NCI-H146 treated with DMSO at 0.1 percent for 48 hours (cell line): ENCODE measurements around the gene PIAS2.
"Not testable (repeated sequence)": the region's sequence is repeated elsewhere in the genome, so short reads cannot be mapped to it uniquely, and the experiment has no call there.

Source experiments
- DNase-seq: peaks from one replicate; lab custom pipeline; 2025; ENCODE audit not compliant: unreplicated experiment; lab: John Stamatoyannopoulos, UW

PIAS2 gene

DNA sequence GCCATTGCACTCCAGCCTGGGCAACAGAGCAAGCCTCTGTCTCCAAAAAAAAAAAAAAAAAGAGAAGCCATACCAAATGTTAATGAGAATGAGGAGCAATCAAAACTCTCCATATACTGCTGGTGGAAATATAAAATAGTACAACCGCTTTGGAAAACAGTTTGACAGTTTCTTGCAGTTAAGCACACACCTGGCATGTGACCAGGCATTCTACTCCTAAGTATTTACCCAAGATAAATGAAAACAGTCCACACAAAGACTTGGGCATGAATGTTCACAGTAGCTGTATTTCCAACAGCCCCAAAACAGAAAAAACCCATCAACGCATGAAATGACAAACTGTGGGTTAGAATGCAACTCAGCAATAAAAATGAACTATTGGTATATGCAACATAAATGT, 84.5 kb downstream of the PIAS2 start:
- DNase-seq: no peak

DNA sequence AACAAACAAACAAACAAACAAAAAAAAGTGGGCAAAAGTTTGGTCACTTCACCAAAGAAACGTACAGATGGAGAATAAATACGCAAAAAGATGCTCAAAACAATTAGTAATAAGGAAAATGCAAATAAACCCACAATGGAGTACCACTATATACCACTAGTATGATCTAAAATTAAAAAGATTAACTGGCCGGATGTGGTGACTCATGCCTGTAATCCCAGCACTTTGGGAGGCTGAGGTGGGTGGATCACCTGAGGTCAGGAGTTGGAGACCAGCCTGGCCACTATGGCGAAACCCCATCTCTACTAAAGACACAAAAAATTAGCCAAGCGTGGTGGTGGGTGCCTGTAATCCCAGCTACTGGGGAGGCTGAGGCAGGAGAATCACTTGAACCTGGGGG, 84.9 kb downstream of the PIAS2 start:
- not testable (repeated sequence) for DNase-seq

DNA sequence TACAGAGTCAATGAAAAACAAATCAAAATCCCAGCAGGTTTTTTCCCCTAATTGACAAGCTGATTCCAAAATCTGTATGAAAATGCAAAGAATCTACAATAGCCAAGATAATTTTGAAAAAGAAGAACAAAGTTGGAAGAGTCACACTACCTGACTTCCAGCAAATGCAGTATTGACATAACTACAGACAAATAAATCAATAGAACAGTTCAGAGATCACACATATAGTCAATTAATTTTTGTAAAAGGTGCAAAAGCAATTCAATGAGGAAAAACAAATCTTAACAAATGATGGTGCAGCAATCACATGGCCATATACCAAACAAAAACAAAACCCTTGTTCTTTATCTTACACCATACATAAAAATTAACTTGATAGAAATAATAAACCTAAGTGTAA, 85.9 kb downstream of the PIAS2 start:
- no peak for DNase-seq

DNA sequence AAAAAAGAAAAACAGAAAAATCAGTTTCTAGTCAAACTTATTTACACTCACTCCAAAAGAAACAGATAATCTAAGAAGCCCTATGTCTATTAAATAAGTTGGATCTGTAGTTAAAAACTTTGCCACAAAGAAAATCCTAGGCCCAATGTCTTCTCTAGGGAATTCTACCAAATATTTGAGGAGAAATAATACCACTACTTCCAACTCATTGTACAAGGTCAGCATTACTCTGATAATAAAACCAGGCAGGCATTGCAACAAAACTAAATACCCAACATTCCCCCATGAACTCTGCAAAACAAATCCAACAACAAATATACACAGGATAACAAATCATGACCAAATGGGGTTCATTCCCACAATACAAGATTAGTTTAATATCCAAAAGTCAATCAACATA, 86.7 kb downstream of the PIAS2 start:
- DNase-seq: no peak

DNA sequence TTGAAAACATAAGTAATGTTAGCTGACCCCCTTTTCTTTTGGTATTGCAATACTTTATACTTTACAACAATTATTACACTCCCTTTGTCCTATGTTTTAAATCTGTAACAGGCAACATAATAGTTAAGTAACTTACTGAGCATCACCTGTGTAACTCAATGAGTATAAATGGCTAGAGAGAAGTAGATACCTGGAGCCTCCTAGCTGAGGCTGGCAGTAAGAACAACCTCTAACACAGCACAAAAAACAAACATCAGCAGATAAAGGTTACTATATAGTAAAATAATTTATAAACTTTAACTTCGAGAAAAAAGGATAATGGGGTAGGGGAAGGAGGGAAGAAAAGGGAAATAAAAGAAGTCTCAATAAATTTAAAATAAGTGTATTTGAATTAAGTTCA, 87.4 kb downstream of the PIAS2 start:
- no peak for DNase-seq

DNA sequence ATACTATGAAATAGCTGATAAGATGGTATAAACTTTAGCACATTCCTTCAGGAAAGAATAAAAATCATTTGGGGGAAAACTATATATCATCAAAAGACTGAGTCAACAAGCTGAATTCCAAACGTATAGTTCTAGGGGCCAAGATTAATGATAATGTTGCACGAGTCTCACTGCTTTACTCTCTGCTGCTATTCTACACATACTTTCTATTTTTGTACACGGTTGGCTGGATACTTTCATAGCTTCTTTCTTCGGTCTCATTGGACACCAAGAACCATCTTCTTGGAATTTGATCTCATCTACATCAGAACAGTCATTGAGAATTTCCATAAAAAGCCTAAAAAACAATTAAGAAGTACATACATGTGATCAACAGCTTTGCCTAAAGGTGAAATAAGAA, 87.8 kb downstream of the PIAS2 start:
- DNase-seq: no peak

DNA sequence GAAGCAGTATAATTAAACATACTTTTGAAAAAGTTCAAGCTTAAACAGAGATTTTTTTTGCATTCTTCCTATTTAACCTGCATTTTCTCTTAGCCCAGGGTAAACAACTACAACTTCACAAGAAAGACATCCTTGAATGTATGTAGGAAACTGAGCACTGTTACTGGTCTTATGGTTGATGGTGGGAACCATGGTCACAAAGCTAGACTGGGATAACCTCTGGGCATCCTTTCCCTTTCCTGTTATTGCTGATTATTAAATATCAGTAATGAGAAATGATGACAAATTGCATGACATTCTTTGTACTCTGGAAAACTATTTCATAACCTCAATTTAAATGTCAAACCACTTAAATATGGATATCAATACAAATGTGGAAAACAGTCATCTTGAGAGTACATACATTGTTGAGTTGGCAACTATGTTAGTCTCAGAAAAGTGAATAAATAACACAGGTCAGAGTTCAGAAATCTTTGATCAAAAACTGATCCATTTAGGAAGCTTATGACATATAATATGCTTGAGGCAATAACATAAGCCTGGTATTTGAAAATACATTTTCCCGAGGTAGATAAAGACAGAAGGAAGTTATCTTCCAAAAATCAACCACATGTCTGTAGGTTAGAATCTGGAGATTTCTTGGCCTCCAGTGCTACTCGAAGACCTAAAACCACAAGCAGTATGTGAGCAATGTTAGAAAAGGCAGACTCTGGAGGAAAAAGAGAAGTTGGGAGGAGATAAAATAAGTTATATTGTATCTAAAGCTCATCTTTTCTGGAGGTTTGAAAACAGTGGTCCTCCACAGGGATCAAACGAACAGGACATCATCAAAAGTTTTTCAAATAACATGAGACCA, 95.2 kb downstream of the PIAS2 start:
- no peak for DNase-seq

DNA sequence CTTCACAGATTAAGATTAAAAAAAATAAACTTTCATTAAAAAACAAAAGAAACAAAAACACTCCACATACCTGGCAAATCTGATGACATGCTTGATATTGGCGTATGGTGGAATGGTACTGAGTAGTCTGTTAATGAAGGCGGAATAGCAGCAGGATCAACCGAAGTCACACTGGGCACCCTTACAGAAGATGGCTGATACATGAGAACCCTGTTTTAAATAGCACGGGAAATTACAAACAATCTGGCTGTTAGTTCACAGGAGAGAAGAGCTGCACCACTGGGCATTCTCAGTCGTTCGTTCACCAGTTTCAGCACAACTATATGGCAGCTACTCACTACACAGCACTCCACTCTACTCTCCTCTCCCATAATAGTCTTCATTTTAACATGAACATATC, 96.4 kb downstream of the PIAS2 start:
- DNase-seq: no peak

DNA sequence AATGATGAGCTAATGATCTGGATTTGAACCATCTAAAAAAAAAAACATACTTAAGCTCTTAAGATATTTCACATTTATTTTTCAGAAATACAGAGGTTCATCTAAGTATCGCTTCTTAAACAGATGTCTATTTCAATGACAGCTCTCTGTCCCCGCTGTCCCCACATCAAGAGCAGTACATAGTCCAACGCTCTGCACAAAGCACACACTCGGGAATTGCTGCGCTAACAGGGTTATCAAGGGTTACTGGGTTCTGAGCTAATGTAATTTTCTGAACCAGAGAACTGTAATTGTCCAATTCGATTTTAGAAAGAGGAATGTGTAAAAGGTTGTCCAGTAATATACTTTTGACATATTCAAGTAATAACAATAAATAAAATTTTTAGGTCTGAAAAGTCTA, 101.6 kb downstream of the PIAS2 start:
- DNase-seq: no peak

DNA sequence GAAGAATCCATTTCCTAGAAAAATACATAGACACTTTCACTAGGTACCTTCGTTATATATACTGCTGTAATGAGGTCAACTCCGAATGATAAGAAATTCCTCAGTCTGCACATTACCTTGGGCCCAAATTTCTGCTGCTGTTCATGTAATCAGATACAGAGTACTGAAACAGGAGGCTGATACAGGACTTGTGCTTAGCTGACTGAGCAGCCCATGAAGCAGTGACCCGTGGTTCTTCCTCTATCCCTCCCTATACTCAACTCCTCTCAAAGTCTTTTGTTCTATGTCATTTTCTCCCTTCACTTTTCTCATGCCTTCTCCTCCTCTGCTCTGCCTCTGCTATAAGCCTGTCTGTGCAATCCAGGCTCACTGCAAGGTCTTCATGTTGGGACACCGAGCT, 102.9 kb downstream of the PIAS2 start:
- DNase-seq: no peak

DNA sequence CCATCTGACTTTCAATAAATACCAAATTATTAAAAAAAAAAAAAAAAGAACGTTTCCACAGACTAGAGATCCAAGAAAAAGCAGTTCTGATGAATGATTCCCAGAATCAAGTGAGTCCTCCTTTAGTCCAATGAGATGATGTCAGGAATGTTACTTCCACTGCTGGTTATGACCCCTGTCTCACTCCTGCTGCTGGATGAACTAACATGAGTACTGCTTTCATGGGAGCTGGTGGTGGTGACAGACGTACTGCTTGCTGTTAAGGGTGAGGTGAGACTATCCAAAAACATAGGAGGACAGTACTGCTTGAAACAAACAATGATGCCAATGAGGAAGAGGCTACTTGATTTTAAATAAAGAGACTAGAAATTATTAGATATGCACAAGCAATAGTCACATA, 105.0 kb downstream of the PIAS2 start:
- no peak for DNase-seq

DNA sequence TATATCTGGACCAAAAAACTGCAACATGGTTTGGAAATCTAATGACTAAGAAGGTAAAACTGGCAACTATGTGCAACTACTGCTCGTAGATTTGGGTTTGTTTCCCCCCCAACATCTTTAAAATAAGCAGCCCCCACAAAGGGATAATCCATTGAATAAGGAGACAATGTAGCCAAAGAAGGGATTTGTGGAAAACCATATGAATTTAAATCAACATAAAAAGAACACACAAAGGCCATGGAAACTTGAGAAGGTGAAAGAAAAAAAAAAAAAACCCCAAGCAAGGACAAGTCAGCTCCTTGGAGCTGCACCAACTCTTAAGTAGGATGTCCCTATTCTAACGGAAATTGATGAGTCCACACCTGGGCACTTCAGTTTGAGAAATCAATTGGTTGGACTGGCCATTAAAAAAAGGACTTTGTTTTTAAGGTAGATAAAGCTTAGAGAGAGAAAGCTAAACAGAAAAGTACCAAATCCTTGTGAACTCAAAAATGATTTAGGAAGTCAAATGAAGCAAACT, 106.8 kb downstream of the PIAS2 start:
- no peak for DNase-seq

DNA sequence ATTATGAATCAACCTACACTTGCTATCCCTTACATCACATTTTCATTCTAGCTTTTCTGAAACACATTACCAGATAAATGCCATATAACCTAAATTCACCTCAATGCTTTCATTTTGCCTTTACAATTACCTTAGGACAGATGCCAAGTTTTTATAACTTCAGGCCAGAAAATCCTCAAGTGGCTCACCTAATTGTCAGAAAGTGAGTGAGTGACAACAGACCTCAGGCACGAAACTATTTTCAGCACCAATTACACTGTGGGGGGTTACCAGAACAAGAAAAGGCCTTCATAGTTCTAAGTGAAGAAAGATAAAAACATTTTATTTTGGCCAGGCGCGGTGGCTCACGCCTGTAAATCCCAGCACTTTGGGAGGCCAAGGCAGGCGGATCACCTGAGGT, 108.2 kb downstream of the PIAS2 start:
- no peak for DNase-seq

DNA sequence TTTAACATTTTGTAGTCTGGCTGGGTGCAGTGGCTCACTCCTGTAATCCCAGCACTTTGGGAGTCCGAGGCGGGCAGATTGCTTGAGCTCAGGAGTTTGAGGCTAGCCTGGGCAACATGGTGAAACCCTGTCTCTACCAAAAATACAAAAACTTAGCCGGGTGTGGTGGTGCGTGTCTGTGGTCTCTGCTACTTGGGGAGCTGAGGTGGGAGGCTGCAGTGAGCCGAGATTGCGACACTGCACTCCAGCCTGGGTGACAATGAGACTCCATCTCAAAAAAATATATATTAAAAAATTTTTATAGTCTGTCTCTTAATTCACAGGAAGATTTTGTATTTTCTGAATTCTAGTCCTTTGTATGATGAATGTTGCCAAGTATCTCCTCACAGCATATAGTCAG, 121.4 kb downstream of the PIAS2 start:
- DNase-seq: not testable (repeated sequence)

DNA sequence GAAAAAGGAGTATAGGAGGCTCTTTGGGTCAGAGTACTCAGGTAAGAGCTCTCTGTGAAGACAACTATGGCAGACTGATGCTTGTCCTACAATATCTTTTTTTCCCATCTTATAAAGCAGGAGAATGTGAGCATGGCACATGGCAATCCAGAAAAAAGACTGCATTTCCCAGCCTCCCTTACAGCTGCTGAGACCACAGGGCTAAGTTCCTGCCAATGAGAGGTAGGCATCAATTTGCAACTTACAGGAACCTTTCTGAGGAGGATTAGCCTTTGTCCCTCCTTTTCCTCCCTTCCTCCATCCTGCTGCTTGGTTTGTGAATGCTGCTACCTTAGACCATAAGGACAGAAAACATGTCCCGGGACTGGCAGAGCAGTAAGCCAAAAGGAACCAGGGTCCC, 122.7 kb downstream of the PIAS2 start:
- no peak for DNase-seq

DNA sequence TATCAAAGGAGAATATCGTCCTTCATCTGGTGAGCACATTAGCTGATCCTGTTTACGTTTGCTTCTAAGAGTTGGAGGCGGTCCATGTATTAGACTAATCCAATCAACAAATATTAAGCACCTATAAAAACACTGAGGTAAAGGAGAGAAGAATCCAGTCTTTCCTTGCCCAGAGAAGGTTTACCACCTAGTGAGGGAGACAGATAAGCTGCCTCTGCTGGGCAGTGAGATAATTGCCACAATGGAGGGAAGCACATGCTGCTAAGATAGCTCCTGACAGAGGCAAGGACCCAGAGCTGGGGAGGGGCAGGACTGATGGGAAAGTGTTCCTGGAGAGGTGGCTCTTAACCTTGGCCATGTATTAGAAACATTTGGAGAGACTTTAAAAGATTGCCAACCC, 123.7 kb downstream of the PIAS2 start:
- no peak for DNase-seq

DNA sequence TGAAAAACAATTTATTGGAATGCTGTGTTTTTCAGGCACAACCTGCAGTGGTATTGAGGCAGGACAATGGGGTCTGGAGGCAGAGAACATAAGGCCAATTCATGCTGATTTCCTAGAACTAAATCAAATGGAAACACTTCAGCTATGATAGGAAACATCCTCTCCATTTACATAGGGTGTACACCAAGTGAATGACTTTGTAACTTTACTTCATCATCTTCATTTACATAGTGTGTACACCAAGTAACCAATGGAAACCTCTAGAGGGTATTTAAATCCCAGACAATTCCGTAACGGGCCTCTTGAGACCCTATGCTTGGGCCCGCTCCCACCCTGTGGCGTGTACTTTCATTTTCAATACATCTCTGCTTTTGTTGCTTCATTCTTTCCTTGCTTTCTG, 128.2 kb downstream of the PIAS2 start:
- no peak for DNase-seq

DNA sequence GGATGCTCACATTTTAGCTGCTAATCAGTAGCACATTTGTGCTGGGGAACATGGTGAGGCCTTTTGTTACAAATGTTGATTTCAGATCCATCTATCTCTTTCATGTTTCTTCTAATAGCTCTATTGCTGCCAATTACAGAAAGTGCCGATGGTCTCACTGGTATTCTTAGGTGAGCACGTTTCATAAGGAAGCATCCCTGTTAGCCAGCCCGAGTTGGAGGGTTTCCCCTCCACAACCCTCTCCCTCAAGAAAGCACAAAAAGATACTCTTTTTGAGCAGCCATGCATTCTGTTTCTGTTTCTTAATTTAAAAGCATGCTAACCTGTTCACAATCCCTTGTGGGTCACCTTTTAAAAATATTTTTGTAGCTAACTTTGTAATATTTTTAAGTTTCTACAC, 129.6 kb downstream of the PIAS2 start:
- no peak for DNase-seq

DNA sequence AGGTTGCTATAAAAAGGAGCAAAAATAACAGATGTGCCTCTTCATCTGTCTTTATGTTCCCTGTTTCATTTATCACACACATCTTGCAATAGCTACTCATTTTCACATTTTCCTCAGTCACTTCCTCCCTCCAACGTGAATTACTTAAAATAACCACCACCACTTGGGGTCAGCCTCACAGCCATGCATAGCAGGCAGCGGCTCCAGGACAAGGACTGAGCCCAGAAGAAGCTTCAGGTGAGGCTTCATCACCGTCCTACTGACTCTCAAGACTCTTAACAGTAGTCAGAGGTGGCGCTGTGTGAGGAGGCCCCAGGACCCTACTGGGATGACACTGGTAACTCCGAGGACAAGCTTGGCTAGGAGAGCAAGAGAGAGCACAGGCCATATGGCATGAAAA, 144.9 kb downstream of the PIAS2 start:
- DNase-seq: no peak

DNA sequence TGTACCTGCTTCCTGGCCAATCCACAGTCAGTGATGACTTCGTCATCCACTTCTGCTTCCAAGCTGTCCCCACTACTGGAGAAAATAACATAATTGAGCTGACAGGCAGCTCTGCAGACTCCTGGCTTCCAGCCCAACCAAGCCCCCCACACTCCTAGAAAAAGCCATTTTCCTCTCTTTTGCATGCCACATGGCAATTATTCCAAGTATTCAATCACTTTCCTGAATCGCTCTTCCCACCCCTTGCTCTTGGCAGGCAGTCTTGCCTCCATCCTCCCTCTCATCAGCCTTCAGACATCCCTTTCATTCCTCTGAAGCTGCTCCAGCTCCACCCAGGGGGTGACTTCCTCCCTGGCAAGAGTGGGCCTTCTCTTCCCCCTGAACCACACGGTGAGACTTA, 146.2 kb downstream of the PIAS2 start:
- no peak for DNase-seq

DNA sequence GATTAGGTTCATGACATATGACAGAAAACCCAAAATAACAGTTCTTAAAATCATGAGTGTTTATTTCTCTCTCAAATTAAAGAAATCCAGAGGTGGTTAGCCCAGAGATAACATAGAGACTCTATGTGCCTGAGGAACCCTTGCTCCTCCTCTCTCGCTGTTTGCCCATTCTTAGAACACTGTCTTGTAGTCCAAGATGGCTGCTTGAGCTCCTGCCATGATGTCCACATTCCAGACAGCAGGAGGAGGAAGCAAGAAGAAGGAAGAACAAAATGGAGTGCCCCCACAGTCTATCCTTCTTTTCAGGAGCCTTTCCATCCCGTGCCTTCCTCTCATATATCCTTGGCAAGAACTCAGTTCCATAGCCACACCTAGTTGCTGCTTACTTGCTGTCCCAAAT, 146.6 kb downstream of the PIAS2 start:
- DNase-seq: no peak

DNA sequence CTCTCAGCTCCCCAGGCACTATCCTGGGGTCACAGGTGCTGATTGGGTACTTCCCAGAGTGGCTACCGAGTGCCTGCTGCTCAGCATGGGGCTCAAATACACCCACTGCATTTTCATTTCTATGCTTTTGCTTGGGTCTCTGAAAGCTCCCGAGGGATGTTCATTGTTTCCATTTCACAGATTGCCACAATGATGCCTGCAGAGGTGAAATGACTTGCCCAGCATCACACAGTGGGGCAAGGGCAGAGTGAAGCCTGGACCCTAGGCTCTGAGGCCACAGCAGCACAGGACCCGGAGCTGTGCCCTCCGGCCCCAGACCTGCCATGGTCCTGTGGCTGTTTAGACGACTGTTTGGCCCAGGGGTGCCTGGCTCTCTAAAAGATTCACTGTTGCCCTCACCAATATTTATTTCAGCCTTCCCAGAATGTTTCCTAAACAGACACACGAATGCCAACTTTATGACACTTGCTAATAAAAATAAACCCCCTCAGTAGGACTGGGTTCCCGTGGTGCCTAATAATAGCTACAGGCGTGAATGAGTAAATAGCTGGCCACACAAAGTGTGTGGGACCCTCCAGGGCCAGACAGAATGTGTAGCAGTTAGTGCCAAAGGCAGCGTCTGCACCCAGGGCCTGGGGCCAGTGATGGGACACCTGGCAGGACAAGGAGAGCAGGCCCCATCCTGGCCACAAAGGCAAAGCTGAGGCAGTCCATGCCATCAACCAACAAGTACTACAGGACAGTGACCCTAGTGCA, 149.0 kb downstream of the PIAS2 start:
- no peak for DNase-seq
